Heart left ventricle (tissue), 16 donors: ENCODE results near the gene ANKRD45. TPM values are rescaled to one million over a fixed set of nuclear protein-coding genes. Genes with fewer than 3 reads are reported as not detected.

Experiments used
- ATAC-seq, 4 donors: fragments of 200-7000 bp; cut with Tn5 transposase; one replicate each; pipeline ENCODE4 v1.9.1; 2020 to 2022; ENCODE audit warnings: moderate library complexity in 4 of 4, mild to moderate bottlenecking in 3 of 4, moderate number of reproducible peaks in 1 of 4
- DNase-seq, 5 donors: peaks; one replicate each; pipeline ENCODE4 v3.0.0-alpha.2; 2020
- H3K27ac ChIP-seq, 12 donors: fragments of 200-600 bp; sonication (generic) in 4 of 12; one replicate each; pipeline versions ENCODE4 v1.5.0 to v1.8.0; 2016 to 2022; ENCODE audit warnings: mild to moderate bottlenecking in 2 of 12
- H3K27me3 ChIP-seq, 9 donors: fragments of 200-600 bp; sonication (generic) in 2 of 9; one replicate each; pipeline versions ENCODE4 v1.5.1 to v1.8.0; 2016 to 2022; ENCODE audit warnings: mild to moderate bottlenecking in 3 of 9
- H3K36me3 ChIP-seq, 9 donors: fragments of 200-600 bp; sonication (generic) in 2 of 9; one replicate each; pipeline versions ENCODE4 v1.5.0 to v1.8.0; 2018 to 2022; ENCODE audit warnings: mild to moderate bottlenecking in 2 of 9
- H3K4me1 ChIP-seq, 12 donors: fragments of 200-600 bp; sonication (generic) in 4 of 12; one replicate each; pipeline versions ENCODE4 v1.5.0 to v1.8.0; 2016 to 2022; ENCODE audit warnings: mild to moderate bottlenecking in 3 of 12
- H3K4me3 ChIP-seq, 12 donors: fragments of 200-600 bp; sonication (generic) in 4 of 12; one replicate each; pipeline versions ENCODE4 v1.5.0 to v1.8.0; 2017 to 2022; ENCODE audit warnings: mild to moderate bottlenecking in 9 of 12, moderate library complexity in 4 of 12
- H3K9me3 ChIP-seq, 12 donors: fragments of 200-600 bp; sonication (generic) in 4 of 12; one replicate each; pipeline versions ENCODE4 v1.5.0 to v1.8.0; 2016 to 2022; ENCODE audit warnings: mild to moderate bottlenecking in 1 of 12
- POLR2A ChIP-seq, 2 donors: fragments of 450-650 bp; IDR thresholded peaks; one replicate each; pipeline ENCODE4 v1.6.1; 2017; ENCODE audit warnings: antibody characterized with exemption in 2 of 2, mild to moderate bottlenecking in 2 of 2, moderate library complexity in 2 of 2
- WGBS, 4 donors: extraction: QIAGEN DNeasy Blood & Tissue Kit in 2 of 4; methylation state at CpG; one replicate each; pipeline versions ENCODE4 v1.1.5 to v1.1.7; 2013 to 2018; 5-methylcytosine and 5-hydroxymethylcytosine counted together
- intact Hi-C, 10 donors: fragments of 100-400 bp; cut with DNase I; formaldehyde crosslinking; loops; one replicate each; pipeline versions ENCODE4 v1.11.1 to v1.14.2; 2022
- polyA plus RNA-seq, 2 donors: library from polyadenylated mRNA; stranded (reverse); fragments of 200-250 nt; gene quantifications; one replicate each; pipeline ENCODE4 v1.2.3, GENCODE V29; 2013
- total RNA-seq, 9 donors: library from RNA; depleted of rRNA in 2 of 9; stranded (reverse); fragments of >200 nt in 2 of 9; fragmentation: NEBNext Ultra II Directional in 3 of 9; extraction: Animal tissue kit (Norgen Biotek cat#: 25700) in 3 of 9; gene quantifications; one replicate each; pipeline versions ENCODE4 v1.1.0 to v1.2.4, GENCODE V29; 2016 to 2023
- TF ChIP-seq, protein P1 (sequence below), 12 donors: fragments of 200-600 bp; sonication (generic) in 4 of 12; IDR thresholded peaks; one replicate each; pipeline versions ENCODE4 v1.5.0 to v1.8.0; 2018 to 2022; ENCODE audit warnings: antibody characterized with exemption in 12 of 12, mild to moderate bottlenecking in 5 of 12
- donor health status: ischemic (EF 13 %, LVEDD 7.1; RV severe dilation, severe dysfunction).
- donor health status: healthy with polysubstance abuse.
- donor health status: DM: no; HTN: yes; CAD: no.
- donor health status: DM: no; HTN: no; CAD: no.
- donor health status: ischemic (EF 25% LVEDD 6.9; RV normal size, moderate dysfunction).
- donor health status: ischemic (EF 25% LVEDD 5.7; RV mildly dilated, moderate dysfunction).
- donor health status: healthy.
- donor health status: DM: yes; HTN: yes; CAD: no.
- donor health status: ischemic (EF 35%, LVEDD 5.7; RV mildly dilated, moderate dysfunction).
- donor health status: nonischemic (EF 11% LVEDD 7.7; RV severe dilation, severe dysfunction).
- donor health status: DM: yes; HTN: yes; CAD: no.
- donor health status: PGD.
- donor health status: ischemic (EF 29% LVEDD 5.4; RV normal size, mild dysfunction).
- donor health status: nonischemic (EF 23%, LVEDD 6.1; RV moderate dilation, normal function).

ANKRD45 gene
- total and polyA plus RNA-seq, 11 donors = 0.18 to 0.27 (median 0.25) TPM; not detected in 6

DNA sequence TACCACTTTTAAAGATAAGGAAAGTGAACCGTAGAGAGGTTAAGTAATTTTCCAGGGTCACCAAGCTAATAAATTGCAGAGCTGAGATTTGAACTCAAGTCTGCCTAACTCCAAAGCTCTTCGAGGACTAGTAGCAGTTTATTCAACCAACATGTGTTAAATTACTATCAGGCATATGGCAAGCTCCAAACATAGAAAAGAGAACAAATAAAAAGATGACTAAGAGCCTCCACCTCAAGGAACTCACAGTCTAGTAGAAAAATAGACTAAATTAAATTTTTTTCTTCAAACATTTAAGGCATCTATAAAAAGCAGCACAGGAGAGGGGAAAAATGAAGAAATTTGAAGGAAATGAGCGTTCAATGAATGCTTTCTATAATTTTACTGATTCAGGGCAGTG, 89.0 kb downstream of the ANKRD45 start:
- Histone ChIP-seq H3K27ac (no peak overlapping the region), H3K27me3 (no peaks in the 10 kb centered on the region), H3K4me3 (no peak overlapping the region), H3K4me1 (no peaks in the 10 kb centered on the region), H3K9me3 (no peaks in the 10 kb centered on the region), H3K36me3 (no peaks in the 10 kb centered on the region)
- intact Hi-C loops = no loop called here
- no peak for ATAC-seq
- no peak for DNase-seq
- TF ChIP-seq, protein P1, sequence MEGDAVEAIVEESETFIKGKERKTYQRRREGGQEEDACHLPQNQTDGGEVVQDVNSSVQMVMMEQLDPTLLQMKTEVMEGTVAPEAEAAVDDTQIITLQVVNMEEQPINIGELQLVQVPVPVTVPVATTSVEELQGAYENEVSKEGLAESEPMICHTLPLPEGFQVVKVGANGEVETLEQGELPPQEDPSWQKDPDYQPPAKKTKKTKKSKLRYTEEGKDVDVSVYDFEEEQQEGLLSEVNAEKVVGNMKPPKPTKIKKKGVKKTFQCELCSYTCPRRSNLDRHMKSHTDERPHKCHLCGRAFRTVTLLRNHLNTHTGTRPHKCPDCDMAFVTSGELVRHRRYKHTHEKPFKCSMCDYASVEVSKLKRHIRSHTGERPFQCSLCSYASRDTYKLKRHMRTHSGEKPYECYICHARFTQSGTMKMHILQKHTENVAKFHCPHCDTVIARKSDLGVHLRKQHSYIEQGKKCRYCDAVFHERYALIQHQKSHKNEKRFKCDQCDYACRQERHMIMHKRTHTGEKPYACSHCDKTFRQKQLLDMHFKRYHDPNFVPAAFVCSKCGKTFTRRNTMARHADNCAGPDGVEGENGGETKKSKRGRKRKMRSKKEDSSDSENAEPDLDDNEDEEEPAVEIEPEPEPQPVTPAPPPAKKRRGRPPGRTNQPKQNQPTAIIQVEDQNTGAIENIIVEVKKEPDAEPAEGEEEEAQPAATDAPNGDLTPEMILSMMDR (IDR thresholded peaks at IDR 0.05) = no peak
- TF ChIP-seq POLR2A (IDR thresholded peaks at IDR 0.05) = no peak
- WGBS, 4 donors = 71 to 77% (median 75%) methylated on average over 3 of the region's 3 CpGs

DNA sequence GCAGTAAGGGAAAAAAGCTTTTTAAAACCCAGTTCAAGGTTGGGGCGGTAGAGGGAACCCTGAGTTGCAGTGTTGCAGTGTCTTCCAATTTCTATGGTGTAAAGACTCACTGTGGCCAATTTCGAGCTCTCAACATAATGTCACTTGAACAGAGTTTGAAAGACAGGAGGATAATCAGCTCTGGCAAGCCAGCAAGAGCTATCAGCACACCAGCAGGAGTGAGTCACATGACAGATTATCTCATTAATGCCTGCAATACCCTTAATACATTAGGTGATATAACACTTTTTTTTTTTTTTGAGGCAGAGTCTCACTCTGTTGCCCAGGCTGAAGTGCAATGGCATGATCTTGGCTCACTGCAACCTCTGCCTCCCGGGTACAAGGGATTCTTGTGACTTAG, 89.6 kb downstream of the ANKRD45 start:
- H3K27ac ChIP-seq = no peak overlapping the region
- no peak overlapping the region for H3K4me3 ChIP-seq
- TF ChIP-seq, protein P1 (IDR thresholded peaks at IDR 0.05) = no peak
- no peak for TF ChIP-seq POLR2A (IDR thresholded peaks at IDR 0.05)
- H3K36me3 ChIP-seq = no peaks in the 10 kb centered on the region
- no peaks in the 10 kb centered on the region for H3K4me1 ChIP-seq
- 83 to 88% (median 85%) methylated on average over 3 of the region's 3 CpGs for WGBS, 4 donors
- ATAC-seq = no peak
- no peak for DNase-seq
- H3K27me3 ChIP-seq = no peaks in the 10 kb centered on the region
- no peaks in the 10 kb centered on the region for H3K9me3 ChIP-seq
- intact Hi-C loops = no loop called here

DNA sequence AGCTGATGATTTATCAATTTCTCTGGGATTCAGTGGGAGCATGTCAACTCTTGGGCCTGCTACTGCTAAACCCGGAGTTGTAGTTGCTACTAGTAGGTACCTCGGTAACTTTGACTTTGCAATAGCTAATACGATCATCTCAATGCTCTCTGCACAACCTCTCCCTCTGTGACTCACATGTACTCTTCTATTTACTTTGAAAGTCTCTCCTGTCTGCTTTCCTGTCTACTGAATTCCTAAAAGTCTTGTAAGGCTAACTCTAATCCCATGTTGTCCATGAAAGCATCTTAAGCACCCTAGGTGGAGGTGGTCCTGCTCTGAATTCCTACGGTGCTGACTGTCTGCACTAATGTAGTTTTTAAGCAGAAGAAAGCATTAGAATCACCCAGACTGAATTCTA, 96.1 kb downstream of the ANKRD45 start:
- no peaks in the 10 kb centered on the region for H3K4me1 ChIP-seq
- H3K27me3 ChIP-seq = no peaks in the 10 kb centered on the region
- DNase-seq (no peak), ATAC-seq (no peak)
- no peaks in the 10 kb centered on the region for H3K36me3 ChIP-seq
- H3K9me3 ChIP-seq = no peaks in the 10 kb centered on the region
- TF ChIP-seq, protein P1 (IDR thresholded peaks at IDR 0.05) = no peak
- no peak for TF ChIP-seq POLR2A (IDR thresholded peaks at IDR 0.05)
- no peak overlapping the region for H3K4me3 ChIP-seq
- 90 to 94% (median 92%) methylated on average over 4 of the region's 4 CpGs for WGBS, 4 donors
- no peak overlapping the region for H3K27ac ChIP-seq
- intact Hi-C loops = no loop called here

DNA sequence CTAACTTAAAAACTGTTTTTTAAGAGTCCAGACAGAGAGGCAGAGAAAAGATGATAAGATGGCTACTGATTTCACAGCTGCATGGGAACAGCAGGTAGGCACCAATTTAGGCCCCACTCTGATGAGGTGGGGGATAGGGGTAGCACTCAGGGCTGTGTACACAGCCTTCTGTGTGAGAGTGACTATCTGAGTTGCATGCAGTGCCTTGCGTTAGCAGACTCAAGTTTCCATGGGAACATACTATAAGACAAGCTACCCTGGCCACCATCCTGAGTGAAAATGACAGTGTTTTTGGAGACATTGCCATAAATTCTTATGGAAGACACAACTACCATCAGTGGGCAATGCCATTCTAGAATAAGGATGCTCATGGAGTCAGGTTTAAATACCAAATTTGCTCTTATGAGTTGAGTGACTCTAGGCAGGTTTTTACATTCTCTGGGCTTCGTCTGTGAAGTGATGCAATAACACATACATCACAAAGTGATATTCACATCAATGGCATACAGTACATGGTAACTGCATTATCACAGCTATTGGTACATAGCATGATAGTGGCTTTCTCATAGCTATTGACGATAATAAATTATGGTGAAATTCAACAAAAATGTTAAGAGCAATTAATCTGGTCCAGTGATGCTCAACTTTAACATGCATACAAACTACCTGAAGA, 97.3 kb downstream of the ANKRD45 start:
- no peaks in the 10 kb centered on the region for H3K27me3 ChIP-seq
- DNase-seq = no peak
- no peaks in the 10 kb centered on the region for H3K4me1 ChIP-seq
- H3K4me3 ChIP-seq = no peak overlapping the region
- peaks cover 0 to 9% (median 0%) of the 10 kb centered on the region in 12 donors for H3K9me3 ChIP-seq
- whole genome bisulfite sequencing, 4 donors = 80 to 99% (median 90%) methylated on average over 3 of the region's 3 CpGs
- H3K36me3 ChIP-seq = no peaks in the 10 kb centered on the region
- intact Hi-C loops = no loop called here
- TF ChIP-seq, protein P1 (IDR thresholded peaks at IDR 0.05) = no peak
- no peak for TF ChIP-seq POLR2A (IDR thresholded peaks at IDR 0.05)
- no peak overlapping the region for H3K27ac ChIP-seq
- no peak for ATAC-seq
